ENCODE results near the gene CISD1. TPM values are rescaled to one million over a fixed set of nuclear protein-coding genes. Genes with fewer than 3 reads are reported as not detected.
"Not testable (repeated sequence)": the region's sequence is repeated elsewhere in the genome, so short reads cannot be mapped to it uniquely, and the experiment has no call there.

The CISD1 gene
- total RNA-seq: 10 to 100 TPM; 32.0 to 65.0 (median 41.4) TPM

- ATAC-seq (replicated peaks in 6 of 8): peak; percentile 49 to 84 (median 74)
- peaks cover 0 to 5% of the 10 kb centered on the region in 2 donors for H3K4me1 ChIP-seq (replicated peaks in 1 of 2)
- peak within 1 kb of the TSS; percentile 74 to 88 for H3K27ac ChIP-seq
- 0 to 1% (median 0%) methylated on average over 3 to 19 of the region's 66 CpGs; no CpG with 5 or more reads in 2 of the 10 experiments for WGBS, 10 experiments
- in situ Hi-C loops (cut with MboI; ENCODE audit: low pct_unique_long_range_greater_than_20kb in 2 of 9, low sequenced_read_pairs in 9 of 9, unreplicated experiment in 9 of 9): no loop called here
- peak within 1 kb of the TSS; percentile 59 to 95 (median 79) for H3K4me3 ChIP-seq
Observed at GRCh38 chr10:58268946-58269781, at the start of gene CISD1. TSS of gene CISD1 (plus strand) at chr10:58269162. CDS start at chr10:58269274, 112 bp downstream.

GRCh38 chr10:58219875-58220274 is 49.1 kb upstream of the CISD1 start:
- Histone ChIP-seq H3K4me1 (replicated peaks in 1 of 2) (no peaks in the 10 kb centered on the region), H3K4me3 (no peak overlapping the region), H3K27ac (no peak overlapping the region)
- no peak for ATAC-seq (replicated peaks in 6 of 8)
- in situ Hi-C loops (cut with MboI; ENCODE audit: low pct_unique_long_range_greater_than_20kb in 2 of 9, low sequenced_read_pairs in 9 of 9, unreplicated experiment in 9 of 9): no loop called here

GRCh38 chr10:58220769-58221451 is 48.1 kb upstream of the CISD1 start:
- in situ Hi-C loops (cut with MboI; ENCODE audit: low pct_unique_long_range_greater_than_20kb in 2 of 9, low sequenced_read_pairs in 9 of 9, unreplicated experiment in 9 of 9): no loop called here

GRCh38 chr10:58225654-58226053 is 43.3 kb upstream of the CISD1 start:
- Histone ChIP-seq H3K27ac (no peak overlapping the region), H3K4me1 (replicated peaks in 1 of 2) (peaks cover 0 to 2% of the 10 kb centered on the region in 2 donors), H3K4me3 (no peak overlapping the region)
- in situ Hi-C loops (cut with MboI; ENCODE audit: low pct_unique_long_range_greater_than_20kb in 2 of 9, low sequenced_read_pairs in 9 of 9, unreplicated experiment in 9 of 9): no loop called here
- 90 to 100% (median 95%) methylated on average over 2 of the region's 2 CpGs; no CpG with 5 or more reads in 1 of the 10 experiments for WGBS, 10 experiments
- ATAC-seq (replicated peaks in 6 of 8): no peak

More at GRCh38 chr10:58220769-58221451, 48.1 kb upstream of the CISD1 start:
- Histone ChIP-seq H3K4me1 (replicated peaks in 1 of 2) (no peaks in the 10 kb centered on the region), H3K4me3 (no peak overlapping the region), H3K27ac (no peak overlapping the region)
- WGBS, 10 experiments: 83 to 100% (median 94%) methylated on average over 1 to 2 of the region's 2 CpGs; no CpG with 5 or more reads in 3 of the 10 experiments
- ATAC-seq (replicated peaks in 6 of 8): no peak

- ATAC-seq (replicated peaks in 6 of 8): peak in 4 of 8 experiments; percentile 24 to 52 (median 41)
- in situ Hi-C loops (cut with MboI; ENCODE audit: low pct_unique_long_range_greater_than_20kb in 2 of 9, low sequenced_read_pairs in 9 of 9, unreplicated experiment in 9 of 9); H3K4me3 ChIP-seq; H3K27ac ChIP-seq; H3K4me1 ChIP-seq (replicated peaks in 1 of 2): not testable (repeated sequence)
- 51 to 100% (median 89%) methylated on average over 1 to 5 of the region's 7 CpGs; no CpG with 5 or more reads in 2 of the 10 experiments for WGBS, 10 experiments
Observed at GRCh38 chr10:58229856-58230255, 39.1 kb upstream of the CISD1 start.

GRCh38 chr10:58237014-58237834 is 31.7 kb upstream of the CISD1 start:
- Histone ChIP-seq H3K27ac (no peak overlapping the region), H3K4me1 (replicated peaks in 1 of 2) (no peaks in the 10 kb centered on the region), H3K4me3 (no peak overlapping the region)
- WGBS, 10 experiments: 7 to 100% (median 93%) methylated on average over 1 to 3 of the region's 3 CpGs; no CpG with 5 or more reads in 1 of the 10 experiments
- peak in 5 of 8 experiments; percentile 44 to 97 (median 52) for ATAC-seq (replicated peaks in 6 of 8)
- in situ Hi-C loops (cut with MboI; ENCODE audit: low pct_unique_long_range_greater_than_20kb in 2 of 9, low sequenced_read_pairs in 9 of 9, unreplicated experiment in 9 of 9): no loop called here

GRCh38 chr10:58239561-58240169 is 29.3 kb upstream of the CISD1 start:
- in situ Hi-C loops (cut with MboI; ENCODE audit: low pct_unique_long_range_greater_than_20kb in 2 of 9, low sequenced_read_pairs in 9 of 9, unreplicated experiment in 9 of 9): no loop called here
- no peaks in the 10 kb centered on the region for H3K4me1 ChIP-seq (replicated peaks in 1 of 2)
- no peak overlapping the region for H3K4me3 ChIP-seq
- 23 to 97% (median 82%) methylated on average over 1 to 5 of the region's 5 CpGs for WGBS, 10 experiments
- no peak overlapping the region for H3K27ac ChIP-seq
- ATAC-seq (replicated peaks in 6 of 8): no peak

- no peak for ATAC-seq (replicated peaks in 6 of 8)
- in situ Hi-C loops (cut with MboI; ENCODE audit: low pct_unique_long_range_greater_than_20kb in 2 of 9, low sequenced_read_pairs in 9 of 9, unreplicated experiment in 9 of 9): no loop called here
- no peak overlapping the region for H3K27ac ChIP-seq
- no peaks in the 10 kb centered on the region for H3K4me1 ChIP-seq (replicated peaks in 1 of 2)
- no peak overlapping the region for H3K4me3 ChIP-seq
- WGBS, 10 experiments: 26 to 90% (median 82%) methylated on average over 2 to 4 of the region's 4 CpGs
Observed at GRCh38 chr10:58240531-58240930, 28.4 kb upstream of the CISD1 start.

- 25 to 100% (median 76%) methylated on average over 1 to 3 of the region's 3 CpGs; no CpG with 5 or more reads in 2 of the 10 experiments for whole genome bisulfite sequencing, 10 experiments
- Histone ChIP-seq H3K27ac (no peak overlapping the region), H3K4me3 (no peak overlapping the region), H3K4me1 (replicated peaks in 1 of 2) (no peaks in the 10 kb centered on the region)
- ATAC-seq (replicated peaks in 6 of 8): peak in 2 of 8 experiments; percentile 13 to 35
- in situ Hi-C loops (cut with MboI; ENCODE audit: low pct_unique_long_range_greater_than_20kb in 2 of 9, low sequenced_read_pairs in 9 of 9, unreplicated experiment in 9 of 9): no loop called here
Observed at GRCh38 chr10:58241346-58241745, 27.6 kb upstream of the CISD1 start.

GRCh38 chr10:58243269-58243668 is 25.7 kb upstream of the CISD1 start:
- H3K4me3 ChIP-seq: no peak overlapping the region
- in situ Hi-C loops (cut with MboI; ENCODE audit: low pct_unique_long_range_greater_than_20kb in 2 of 9, low sequenced_read_pairs in 9 of 9, unreplicated experiment in 9 of 9): no loop called here
- no peak for ATAC-seq (replicated peaks in 6 of 8)
- H3K4me1 ChIP-seq (replicated peaks in 1 of 2): no peaks in the 10 kb centered on the region
- H3K27ac ChIP-seq: no peak overlapping the region
- 96 to 100% (median 96%) methylated on average over 5 to 11 of the region's 18 CpGs; no CpG with 5 or more reads in 5 of the 10 experiments for WGBS, 10 experiments

- ATAC-seq (replicated peaks in 6 of 8); H3K27ac ChIP-seq; H3K4me3 ChIP-seq; in situ Hi-C loops (cut with MboI; ENCODE audit: low pct_unique_long_range_greater_than_20kb in 2 of 9, low sequenced_read_pairs in 9 of 9, unreplicated experiment in 9 of 9); H3K4me1 ChIP-seq (replicated peaks in 1 of 2): not testable (repeated sequence)
- WGBS, 10 experiments: no CpG with 5 or more reads among the region's 31 CpGs
Observed at GRCh38 chr10:58243801-58244200, 25.2 kb upstream of the CISD1 start.

- WGBS, 10 experiments: 100% methylated on average over 1 of the region's 28 CpGs; no CpG with 5 or more reads in 9 of the 10 experiments
- in situ Hi-C loops (cut with MboI; ENCODE audit: low pct_unique_long_range_greater_than_20kb in 2 of 9, low sequenced_read_pairs in 9 of 9, unreplicated experiment in 9 of 9); ATAC-seq (replicated peaks in 6 of 8); H3K27ac ChIP-seq; H3K4me3 ChIP-seq; H3K4me1 ChIP-seq (replicated peaks in 1 of 2): not testable (repeated sequence)
Observed at GRCh38 chr10:58244242-58244641, 24.7 kb upstream of the CISD1 start.

All from motor neuron (in vitro differentiated cells).